Endothelial cell (in vitro differentiated cells): ENCODE measurements around the gene CXCL3. TPM values are rescaled to one million over a fixed set of nuclear protein-coding genes. Genes with fewer than 3 reads are reported as not detected.

Source experiments
- DNase-seq: peaks from one replicate; pipeline ENCODE4 v3.0.0; 2021; ENCODE audit warnings: low spot score
- H3K27ac Mint-ChIP-seq: one replicate; pipeline ENCODE4 v1.8.0; 2021; ENCODE audit warnings: mixed read lengths, inconsistent platforms; ENCODE audit not compliant: unreplicated experiment
- H3K27me3 Mint-ChIP-seq: one replicate; pipeline ENCODE4 v1.8.0; 2021; ENCODE audit warnings: mild to moderate bottlenecking, moderate library complexity, mixed read lengths, inconsistent platforms; ENCODE audit not compliant: unreplicated experiment
- H3K36me3 Mint-ChIP-seq: one replicate; pipeline ENCODE4 v1.8.0; 2021; ENCODE audit warnings: mild to moderate bottlenecking, low read depth, mixed read lengths, inconsistent platforms; ENCODE audit not compliant: unreplicated experiment
- H3K4me1 Mint-ChIP-seq: one replicate; pipeline ENCODE4 v1.8.0; 2021; ENCODE audit warnings: mild to moderate bottlenecking, mixed read lengths, inconsistent platforms; ENCODE audit not compliant: unreplicated experiment
- H3K4me3 Mint-ChIP-seq: one replicate; pipeline ENCODE4 v1.8.0; 2021; ENCODE audit warnings: mild to moderate bottlenecking, mixed read lengths, inconsistent platforms; ENCODE audit not compliant: unreplicated experiment
- H3K9me3 Mint-ChIP-seq: one replicate; pipeline ENCODE4 v1.8.0; 2021; ENCODE audit warnings: mixed read lengths, inconsistent platforms; ENCODE audit not compliant: unreplicated experiment
- total RNA-seq: library from RNA; stranded (reverse); fragmentation: NEBNext Ultra II Directional; extraction: Animal tissue kit (Norgen Biotek cat#: 25700); gene quantifications from one replicate; pipeline ENCODE4 v1.2.1, GENCODE V29; 2021; ENCODE audit not compliant: unreplicated experiment
- TF ChIP-seq, protein P1 (sequence below): fragments of 200-600 bp; sonication (generic); IDR thresholded peaks from one replicate; pipeline ENCODE4 v1.5.0; 2021; ENCODE audit warnings: antibody characterized with exemption; ENCODE audit not compliant: unreplicated experiment

Gene CXCL3
- total RNA-seq, 1 donor from 2014 or later = 2.7 TPM

DNA sequence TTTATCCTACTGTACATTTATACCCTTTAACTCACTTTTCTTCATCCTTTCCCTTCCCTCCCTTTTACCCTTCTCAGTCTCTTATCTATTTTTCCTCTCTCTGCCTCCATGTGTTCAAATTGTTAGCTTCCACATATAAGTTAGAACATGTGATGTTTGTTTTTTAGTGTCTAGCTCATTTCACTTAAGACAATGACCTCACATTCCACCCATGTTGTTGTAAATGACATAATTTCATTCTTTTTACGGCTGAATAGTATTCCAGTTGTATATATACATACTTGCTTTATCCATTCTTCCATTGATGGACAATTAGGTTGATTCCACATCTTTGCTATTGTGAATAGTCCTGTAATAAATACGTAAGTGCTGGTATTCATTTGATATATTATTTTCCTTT lies 7.3 kb upstream of the CXCL3 start:
- no peaks in the 10 kb centered on the region for H3K9me3 Mint-ChIP-seq
- H3K36me3 Mint-ChIP-seq = no peaks in the 10 kb centered on the region
- no peaks in the 10 kb centered on the region for H3K4me1 Mint-ChIP-seq
- no peak for DNase-seq
- TF ChIP-seq, protein P1, sequence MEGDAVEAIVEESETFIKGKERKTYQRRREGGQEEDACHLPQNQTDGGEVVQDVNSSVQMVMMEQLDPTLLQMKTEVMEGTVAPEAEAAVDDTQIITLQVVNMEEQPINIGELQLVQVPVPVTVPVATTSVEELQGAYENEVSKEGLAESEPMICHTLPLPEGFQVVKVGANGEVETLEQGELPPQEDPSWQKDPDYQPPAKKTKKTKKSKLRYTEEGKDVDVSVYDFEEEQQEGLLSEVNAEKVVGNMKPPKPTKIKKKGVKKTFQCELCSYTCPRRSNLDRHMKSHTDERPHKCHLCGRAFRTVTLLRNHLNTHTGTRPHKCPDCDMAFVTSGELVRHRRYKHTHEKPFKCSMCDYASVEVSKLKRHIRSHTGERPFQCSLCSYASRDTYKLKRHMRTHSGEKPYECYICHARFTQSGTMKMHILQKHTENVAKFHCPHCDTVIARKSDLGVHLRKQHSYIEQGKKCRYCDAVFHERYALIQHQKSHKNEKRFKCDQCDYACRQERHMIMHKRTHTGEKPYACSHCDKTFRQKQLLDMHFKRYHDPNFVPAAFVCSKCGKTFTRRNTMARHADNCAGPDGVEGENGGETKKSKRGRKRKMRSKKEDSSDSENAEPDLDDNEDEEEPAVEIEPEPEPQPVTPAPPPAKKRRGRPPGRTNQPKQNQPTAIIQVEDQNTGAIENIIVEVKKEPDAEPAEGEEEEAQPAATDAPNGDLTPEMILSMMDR = no peak
- no peaks in the 10 kb centered on the region for H3K27me3 Mint-ChIP-seq
- no peak overlapping the region for H3K4me3 Mint-ChIP-seq
- H3K27ac Mint-ChIP-seq = no peak overlapping the region

- no peaks in the 10 kb centered on the region for H3K9me3 Mint-ChIP-seq
- no peaks in the 10 kb centered on the region for H3K27me3 Mint-ChIP-seq
- TF ChIP-seq, protein P1 = no peak
These were observed 6.8 kb upstream of the CXCL3 start for GRCh38 chr4:74045247-74045646.

DNA sequence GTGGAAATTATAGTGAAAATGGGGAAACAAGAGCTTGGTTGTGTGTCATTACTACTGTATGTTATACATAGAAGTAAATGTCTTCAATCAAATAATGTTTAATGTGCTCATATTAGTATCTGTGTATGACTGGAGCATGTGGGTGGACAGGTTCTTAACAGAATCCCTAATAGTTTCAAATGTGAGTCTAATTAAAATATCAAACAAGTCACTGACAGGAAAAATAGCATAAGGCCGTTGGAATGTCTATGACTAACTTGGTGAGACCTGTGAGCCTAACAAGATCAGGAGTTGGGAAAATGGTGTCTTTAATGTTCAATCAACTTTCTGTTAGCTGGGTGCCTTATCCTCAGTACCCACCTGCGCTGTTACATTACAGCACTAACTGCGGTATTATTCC lies 6.2 kb upstream of the CXCL3 start:
- no peak overlapping the region for H3K4me3 Mint-ChIP-seq
- H3K27me3 Mint-ChIP-seq = no peaks in the 10 kb centered on the region
- H3K27ac Mint-ChIP-seq = no peak overlapping the region
- H3K9me3 Mint-ChIP-seq = no peaks in the 10 kb centered on the region
- DNase-seq = no peak
- no peaks in the 10 kb centered on the region for H3K36me3 Mint-ChIP-seq
- H3K4me1 Mint-ChIP-seq = peaks cover 1% of the 10 kb centered on the region
- TF ChIP-seq, protein P1 = no peak

More at GRCh38 chr4:74045247-74045646, 6.8 kb upstream of the CXCL3 start:
- Mint-ChIP-seq H3K27ac (no peak overlapping the region), H3K4me3 (no peak overlapping the region), H3K36me3 (no peaks in the 10 kb centered on the region), H3K4me1 (no peaks in the 10 kb centered on the region)
- no peak for DNase-seq

DNA sequence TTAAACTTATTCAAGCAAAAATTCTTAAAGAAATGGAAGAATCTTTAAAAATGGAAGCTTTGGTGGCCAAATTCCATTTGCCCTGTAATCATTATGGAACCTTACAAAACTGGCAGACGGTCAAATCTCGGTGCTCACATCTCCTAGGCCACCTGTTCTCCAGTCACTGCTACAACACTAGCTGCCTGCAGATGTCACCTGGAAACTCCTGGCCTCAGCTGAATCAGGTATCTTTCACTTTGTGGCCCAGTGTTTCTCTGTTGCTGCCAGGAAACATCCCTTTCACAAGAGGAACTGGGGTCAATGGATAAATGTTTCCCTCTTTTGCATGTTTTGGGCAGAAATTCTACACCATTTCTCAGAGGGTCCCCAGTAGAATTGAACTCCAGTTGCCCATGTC lies 4.2 kb upstream of the CXCL3 start:
- Mint-ChIP-seq H3K36me3 (no peaks in the 10 kb centered on the region), H3K27ac (no peak overlapping the region), H3K9me3 (no peaks in the 10 kb centered on the region), H3K4me3 (no peak overlapping the region), H3K27me3 (no peaks in the 10 kb centered on the region), H3K4me1 (peaks cover 11% of the 10 kb centered on the region)
- TF ChIP-seq, protein P1 = no peak
- no peak for DNase-seq

DNA sequence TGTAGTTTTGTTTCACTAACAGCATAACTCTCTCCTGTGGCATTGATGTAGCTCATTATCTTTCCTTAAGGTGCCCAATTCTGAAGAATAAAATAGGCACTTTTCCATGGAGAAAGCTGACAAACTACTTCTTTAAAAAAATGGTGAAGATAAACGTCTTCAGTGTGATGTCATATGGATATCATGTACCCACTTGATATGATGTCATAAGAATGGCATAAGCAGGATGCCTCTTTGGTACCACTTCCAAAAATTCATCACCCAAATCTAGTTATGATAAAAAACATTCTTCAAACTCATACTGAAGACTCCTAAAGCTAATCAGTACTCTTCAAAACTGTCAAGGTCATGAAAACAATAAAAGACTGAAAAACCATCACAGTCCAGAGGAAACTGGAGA lies 2.9 kb upstream of the CXCL3 start:
- Mint-ChIP-seq H3K4me1 (peaks cover 18% of the 10 kb centered on the region), H3K4me3 (no peak overlapping the region), H3K9me3 (no peaks in the 10 kb centered on the region), H3K27ac (no peak overlapping the region), H3K27me3 (no peaks in the 10 kb centered on the region), H3K36me3 (no peaks in the 10 kb centered on the region)
- no peak for DNase-seq
- TF ChIP-seq, protein P1 = no peak
